ENCODE data around the gene MAD2L1BP.

GRCh38 chr6:43600595-43600994 lies 35.0 kb upstream of the MAD2L1BP start:
- TF ChIP-seq PATZ1 (CRISPR knock-in tag; IDR thresholded peaks at IDR 0.05; ENCODE audit: borderline replicate concordance) (no peak), ZNF70 (CRISPR knock-in tag; IDR thresholded peaks at IDR 0.05) (no peak), TCF4 (CRISPR knock-in tag; IDR thresholded peaks at IDR 0.05; ENCODE audit: borderline replicate concordance) (no peak), CREB5 (CRISPR knock-in tag; IDR thresholded peaks at IDR 0.05; ENCODE audit: low read depth) (no peak)

Data from SK-N-SH treated with all-trans-retinoic acid at 6 μM for 48 hours (cell line).